OCI-LY1 (cell line): Measurements from ENCODE around the gene HIVEP2.

Experiments used
- H2AFZ ChIP-seq: fragments of 200-600 bp; sonication (generic), shearing (Covaris generic); 2 replicates; pipeline ENCODE4 v1.6.0; 2014; ENCODE audit warnings: antibody characterized with exemption, mild to moderate bottlenecking, low read length
- H3F3A ChIP-seq: fragments of 200-600 bp; sonication (generic), shearing (Covaris generic); 2 replicates; pipeline ENCODE4 v1.6.0; 2014; ENCODE audit warnings: mild to moderate bottlenecking, antibody characterized with exemption, low read length, moderate library complexity; ENCODE audit not compliant: insufficient read depth
- H3K27ac ChIP-seq: fragments of 200-600 bp; sonication (generic); 2 replicates; pipeline ENCODE4 v1.5.1; 2014; ENCODE audit warnings: low read length, mixed run types, mild to moderate bottlenecking, low read depth; ENCODE audit not compliant: poor library complexity, severe bottlenecking
- H3K27me3 ChIP-seq: fragments of 200-600 bp; sonication (generic); 2 replicates; pipeline ENCODE4 v1.6.0; 2014; ENCODE audit warnings: antibody characterized with exemption, mild to moderate bottlenecking, low read length, moderate library complexity; ENCODE audit not compliant: insufficient read depth
- H3K36me3 ChIP-seq: fragments of 200-600 bp; sonication (generic); 2 replicates; pipeline ENCODE4 v1.6.1; 2014; ENCODE audit warnings: mild to moderate bottlenecking, antibody characterized with exemption, low read length, moderate library complexity, mixed read lengths; ENCODE audit not compliant: insufficient read depth
- H3K4me1 ChIP-seq: fragments of 200-600 bp; sonication (generic); 2 replicates; pipeline ENCODE4 v1.5.1; 2014; ENCODE audit warnings: mild to moderate bottlenecking, low read length, moderate library complexity; ENCODE audit not compliant: insufficient read depth, severe bottlenecking
- H3K4me2 ChIP-seq: fragments of 200-600 bp; sonication (generic), shearing (Covaris generic); 2 replicates; pipeline ENCODE4 v1.6.1; 2014; ENCODE audit warnings: low read length
- H3K4me3 ChIP-seq: fragments of 200-600 bp; sonication (generic); 2 replicates; pipeline ENCODE4 v1.5.1; 2014; ENCODE audit warnings: low read length, low read depth, mild to moderate bottlenecking, mixed read lengths; ENCODE audit not compliant: poor library complexity, severe bottlenecking
- H3K79me2 ChIP-seq: fragments of 200-600 bp; shearing (Covaris generic); 2 replicates; pipeline ENCODE4 v1.6.1; 2016; ENCODE audit warnings: mixed run types, low read length, mixed read lengths; ENCODE audit not compliant: insufficient read depth
- H3K9ac ChIP-seq: fragments of 200-600 bp; sonication (generic), shearing (Covaris generic); 2 replicates; pipeline ENCODE4 v1.6.1; 2014; ENCODE audit warnings: mild to moderate bottlenecking, low read length, mixed read lengths
- H3K9me2 ChIP-seq: fragments of 200-600 bp; sonication (generic), shearing (Covaris generic); 2 replicates; pipeline ENCODE4 v1.6.1; 2014; ENCODE audit warnings: low read depth, mild to moderate bottlenecking, low read length, mixed read lengths
- H3K9me3 ChIP-seq: fragments of 200-600 bp; shearing (Covaris generic); 2 replicates; pipeline ENCODE4 v1.6.1; 2014; ENCODE audit warnings: low read length, mixed read lengths
- H4K20me1 ChIP-seq: fragments of 200-600 bp; sonication (generic), shearing (Covaris generic); 2 replicates; pipeline ENCODE4 v1.6.0; 2016; ENCODE audit warnings: mild to moderate bottlenecking, low read length; ENCODE audit not compliant: insufficient read depth
- CTCF ChIP-seq: fragments of 200-600 bp; sonication (generic), shearing (Covaris generic); IDR thresholded peaks from 2 replicates; pipeline ENCODE4 v1.5.1; 2017; ENCODE audit warnings: mild to moderate bottlenecking, antibody characterized with exemption, low read length, moderate library complexity, mixed read lengths
- EZH2 ChIP-seq: fragments of 200-600 bp; sonication (generic), shearing (Covaris generic); IDR thresholded peaks from 2 replicates; pipeline ENCODE4 v1.8.0; 2017; ENCODE audit warnings: borderline replicate concordance, mixed run types, mild to moderate bottlenecking, antibody characterized with exemption, low read length, moderate library complexity, mixed read lengths

The HIVEP2 gene

GRCh38 chr6:142848156-142848555 is 96.8 kb downstream of the HIVEP2 start:
- H3K4me2 ChIP-seq: no peak overlapping the region
- no peak overlapping the region for H3K4me3 ChIP-seq
- no peak overlapping the region for H3K9ac ChIP-seq
- H3K36me3 ChIP-seq: no peaks in the 10 kb centered on the region
- no peaks in the 10 kb centered on the region for H3K9me2 ChIP-seq
- peaks cover 98% of the 10 kb centered on the region for H3K4me1 ChIP-seq
- no peaks in the 10 kb centered on the region for H3F3A ChIP-seq
- H3K9me3 ChIP-seq: no peaks in the 10 kb centered on the region
- no peaks in the 10 kb centered on the region for H3K27me3 ChIP-seq
- H2AFZ ChIP-seq: no peak overlapping the region
- peak overlapping the region; percentile 85 for H3K27ac ChIP-seq
- H3K79me2 ChIP-seq: peaks cover 15% of the 10 kb centered on the region; the same call in 1 of the 2 replicates
- TF ChIP-seq CTCF (no peak), EZH2 (no peak)
- no peaks in the 10 kb centered on the region for H4K20me1 ChIP-seq

- H3K9me2 ChIP-seq: no peaks in the 10 kb centered on the region
- peaks cover 10% of the 10 kb centered on the region; the same call in 1 of the 2 replicates for H3K79me2 ChIP-seq
- no peak overlapping the region for H3K9ac ChIP-seq
- H3K36me3 ChIP-seq: no peaks in the 10 kb centered on the region
- TF ChIP-seq EZH2 (no peak), CTCF (no peak)
- no peaks in the 10 kb centered on the region for H3F3A ChIP-seq
- H4K20me1 ChIP-seq: no peaks in the 10 kb centered on the region
- H2AFZ ChIP-seq: no peak overlapping the region
- H3K27ac ChIP-seq: peak overlapping the region; percentile 85
- H3K9me3 ChIP-seq: no peaks in the 10 kb centered on the region
- no peaks in the 10 kb centered on the region for H3K27me3 ChIP-seq
- H3K4me2 ChIP-seq: no peak overlapping the region
- peaks cover 98% of the 10 kb centered on the region for H3K4me1 ChIP-seq
- no peak overlapping the region for H3K4me3 ChIP-seq
Observed at GRCh38 chr6:142846883-142847287, 98.1 kb downstream of the HIVEP2 start.

- no peak for TF ChIP-seq EZH2
- TF ChIP-seq CTCF: no peak
- Histone ChIP-seq H3K9me3 (no peaks in the 10 kb centered on the region; the same call in 1 of the 2 replicates), H3K9ac (peak overlapping the region; percentile 59; the same call in 1 of the 2 replicates), H3K27me3 (no peaks in the 10 kb centered on the region), H3K4me3 (no peak overlapping the region), H4K20me1 (no peaks in the 10 kb centered on the region), H3K4me1 (peaks cover 95% of the 10 kb centered on the region), H3K4me2 (peak overlapping the region; percentile 90; the same call in 1 of the 2 replicates), H3K9me2 (no peaks in the 10 kb centered on the region), H2AFZ (no peak overlapping the region), H3F3A (no peaks in the 10 kb centered on the region), H3K36me3 (peaks cover under 1% of the 10 kb centered on the region; the same call in 1 of the 2 replicates), H3K79me2 (peaks cover 10% of the 10 kb centered on the region; the same call in 1 of the 2 replicates), H3K27ac (peak overlapping the region; percentile 85)
Observed at GRCh38 chr6:142846459-142846831, 98.5 kb downstream of the HIVEP2 start.
